ENCODE data around the gene KRT2. TPM values are rescaled to one million over a fixed set of nuclear protein-coding genes. Genes with fewer than 3 reads are reported as not detected.
A peak's percentile ranks its signal among the peaks of the same experiment; 100 is the strongest.

The KRT2 gene
- total and polyA plus RNA-seq, 9 of the 15 experiments (the other 6 are each of a cell fraction or from before 2014, with no cell fraction given) = 0.03 to 0.69 (median 0.07) TPM; not detected in 2

- TF ChIP-seq ZHX1 (conservative IDR thresholded peaks at IDR 0.05; ENCODE audit: low read length) = no peak
- TF ChIP-seq ZNF436 (CRISPR knock-in tag; IDR thresholded peaks at IDR 0.05) = no peak
- 0 out of 2 replicates have a peak, but pooled peaks have one; percentile 10 for TF ChIP-seq CXXC5 (CRISPR knock-in tag; IDR thresholded peaks at IDR 0.05)
- TF ChIP-seq ARID1B (IDR thresholded peaks at IDR 0.05) = no peak
- TF ChIP-seq ZKSCAN3 (CRISPR knock-in tag; IDR thresholded peaks at IDR 0.05) = no peak
- no peak for TF ChIP-seq ZNF253 (CRISPR knock-in tag; conservative IDR thresholded peaks at IDR 0.05)
- 0 out of 2 replicates have a peak, but pooled peaks have one; percentile 15 for TF ChIP-seq ESRRA (IDR thresholded peaks at IDR 0.05; ENCODE audit: borderline replicate concordance, low read depth)
- TF ChIP-seq JUN (IDR thresholded peaks at IDR 0.05; ENCODE audit: borderline replicate concordance, low read depth, low read length) = no peak
- no peak for TF ChIP-seq JUN (CRISPR knock-in tag; IDR thresholded peaks at IDR 0.05; ENCODE audit: borderline replicate concordance)
- TF ChIP-seq CBX2 (IDR thresholded peaks at IDR 0.05; ENCODE audit: insufficient read depth, low read length, poor library complexity, severe bottlenecking) = no peak
- no peak for TF ChIP-seq ZBTB17 (CRISPR knock-in tag; IDR thresholded peaks at IDR 0.05)
- TF ChIP-seq XRCC3 (IDR thresholded peaks at IDR 0.05) = no peak
- TF ChIP-seq, protein P1, sequence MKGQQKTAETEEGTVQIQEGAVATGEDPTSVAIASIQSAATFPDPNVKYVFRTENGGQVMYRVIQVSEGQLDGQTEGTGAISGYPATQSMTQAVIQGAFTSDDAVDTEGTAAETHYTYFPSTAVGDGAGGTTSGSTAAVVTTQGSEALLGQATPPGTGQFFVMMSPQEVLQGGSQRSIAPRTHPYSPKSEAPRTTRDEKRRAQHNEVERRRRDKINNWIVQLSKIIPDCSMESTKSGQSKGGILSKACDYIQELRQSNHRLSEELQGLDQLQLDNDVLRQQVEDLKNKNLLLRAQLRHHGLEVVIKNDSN (CRISPR knock-in tag; IDR thresholded peaks at IDR 0.05) = no peak
- TF ChIP-seq GABPB2 (CRISPR knock-in tag; conservative IDR thresholded peaks at IDR 0.05) = no peak
- TF ChIP-seq SRSF1 (IDR thresholded peaks at IDR 0.05; ENCODE audit: low read depth, low read length) = no peak
- TF ChIP-seq STAT6 (CRISPR knock-in tag; IDR thresholded peaks at IDR 0.05) = no peak
These were observed 6.8 kb downstream of the KRT2 start (continued) for GRCh38 chr12:52645120-52645761.

All from K562 (cell line).